K562 (cell line): Measurements from ENCODE around the gene CNPY4. TPM values are rescaled to one million over a fixed set of nuclear protein-coding genes. Genes with fewer than 3 reads are reported as not detected.

ENCODE experiments used
- ETV1 ChIP-seq: fragments of 450-650 bp; conservative IDR thresholded peaks from 2 replicates; pipeline ENCODE4 v1.6.1; 2016; ENCODE audit warnings: missing genetic modification characterization, control low read depth, low read depth, missing compliant biosample characterization
- OTX1 ChIP-seq: fragments of 450-650 bp; formaldehyde crosslinking; IDR thresholded peaks from 2 replicates; pipeline ENCODE4 v1.4.0; 2022; ENCODE audit warnings: mild to moderate bottlenecking
- polyA plus RNA-seq, 8 experiments: library from polyadenylated mRNA; depleted of rRNA in 4 of 8; stranded (reverse) in 5 of 8; unstranded in 3 of 8; fragments of >200 nt; fragmentation: Nextera tagmentation in 2 of 8; fragmentation: Illumina TruSeq in 1 of 8; extraction: Ambion mirVana in 2 of 8; extraction: Trizol in 1 of 8; gene quantifications; 2 replicates each; pipeline versions ENCODE4 v1.2.1 to v1.2.3, GENCODE V29; 2011 to 2014; ENCODE audit warnings: inconsistent platforms in 1 of 8, missing spikeins in 1 of 8
- total RNA-seq, 7 experiments: library from RNA; depleted of rRNA in 6 of 7; stranded (reverse); fragments of >200 nt in 6 of 7; fragmentation: Illumina TruSeq in 2 of 7; extraction: Trizol in 2 of 7; gene quantifications; 2 replicates each; pipeline versions ENCODE4 v1.2.1 to v1.2.3, GENCODE V29; 2011 to 2021; ENCODE audit warnings: low replicate concordance in 1 of 7
- TF ChIP-seq, protein P1 (sequence below), 2 experiments: fragments of 450-650 bp in 1 of 2; sonication (generic) in 1 of 2; formaldehyde crosslinking in 1 of 2; IDR thresholded peaks; 2 replicates each; pipeline versions ENCODE4 v1.7.1 to v1.9.0; 2016 to 2022; ENCODE audit warnings: inconsistent platforms in 1 of 2, mild to moderate bottlenecking in 1 of 2, missing genetic modification reagents in 1 of 2
- TF ChIP-seq, protein P2 (sequence below): fragments of 450-650 bp; IDR thresholded peaks from 2 replicates; pipeline ENCODE4 v1.6.1; 2017; ENCODE audit warnings: antibody characterized with exemption
- TF ChIP-seq, protein P3 (sequence below): fragments of 250-450 bp; sonication (Bioruptor Pico); IDR thresholded peaks from 2 replicates; pipeline ENCODE4 v1.8.0; 2022; ENCODE audit warnings: inconsistent platforms
- TF ChIP-seq, protein P4 (sequence below): fragments of 150-350 bp; IDR thresholded peaks from 2 replicates; pipeline ENCODE4 v1.6.1; 2014; ENCODE audit warnings: low read depth, mild to moderate bottlenecking, low read length, borderline replicate concordance

CNPY4 gene
- total and polyA plus RNA-seq, 9 of the 15 experiments (the other 6 are each of a cell fraction or from before 2014, with no cell fraction given) = 1.9 to 11.2 (median 7.0) TPM

DNA sequence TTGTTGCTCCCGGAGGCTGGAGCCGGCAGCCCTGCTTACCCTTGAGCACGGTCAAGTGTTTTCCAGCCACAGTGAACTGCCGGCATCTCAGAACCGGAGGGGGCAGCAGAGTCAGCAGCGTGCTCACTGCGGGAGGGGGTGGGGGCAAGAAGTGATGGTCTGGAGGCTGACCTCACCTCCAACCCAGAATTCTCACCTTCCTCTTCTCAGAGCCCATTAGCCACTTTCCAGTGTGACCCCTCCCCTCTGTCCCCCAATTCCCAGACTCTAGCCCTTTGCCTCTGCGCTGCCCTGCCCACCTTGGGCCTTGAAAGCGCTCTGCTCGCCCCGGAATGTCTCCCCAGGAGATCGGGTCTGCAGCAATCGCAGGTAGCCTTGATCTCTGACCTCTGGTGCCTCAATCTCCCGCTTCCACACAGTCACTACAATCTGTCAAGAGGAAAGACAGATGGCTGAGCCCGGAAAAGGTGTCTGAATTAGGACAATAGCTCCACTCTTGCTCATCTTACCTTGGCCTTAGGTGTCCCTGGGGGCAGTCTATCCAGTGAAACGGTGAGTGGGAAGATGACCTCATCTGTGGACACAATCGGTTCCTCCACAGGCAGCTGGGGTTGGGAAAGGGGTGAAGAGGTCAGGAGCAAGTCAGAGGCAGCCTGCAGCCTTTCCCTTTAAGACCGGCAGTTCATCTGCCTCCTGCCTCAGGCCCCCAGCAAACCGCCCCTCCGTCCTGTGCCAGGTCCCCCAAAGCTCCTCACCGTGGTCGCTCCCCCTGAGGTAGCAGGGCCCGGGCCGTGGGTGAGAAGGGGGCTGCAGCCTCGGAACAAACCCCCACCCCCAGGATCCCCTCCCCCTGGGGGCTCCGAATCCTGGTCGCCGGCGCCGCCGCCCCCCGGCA lies 38.1 kb downstream of the CNPY4 start (continued):
- TF ChIP-seq, protein P1, sequence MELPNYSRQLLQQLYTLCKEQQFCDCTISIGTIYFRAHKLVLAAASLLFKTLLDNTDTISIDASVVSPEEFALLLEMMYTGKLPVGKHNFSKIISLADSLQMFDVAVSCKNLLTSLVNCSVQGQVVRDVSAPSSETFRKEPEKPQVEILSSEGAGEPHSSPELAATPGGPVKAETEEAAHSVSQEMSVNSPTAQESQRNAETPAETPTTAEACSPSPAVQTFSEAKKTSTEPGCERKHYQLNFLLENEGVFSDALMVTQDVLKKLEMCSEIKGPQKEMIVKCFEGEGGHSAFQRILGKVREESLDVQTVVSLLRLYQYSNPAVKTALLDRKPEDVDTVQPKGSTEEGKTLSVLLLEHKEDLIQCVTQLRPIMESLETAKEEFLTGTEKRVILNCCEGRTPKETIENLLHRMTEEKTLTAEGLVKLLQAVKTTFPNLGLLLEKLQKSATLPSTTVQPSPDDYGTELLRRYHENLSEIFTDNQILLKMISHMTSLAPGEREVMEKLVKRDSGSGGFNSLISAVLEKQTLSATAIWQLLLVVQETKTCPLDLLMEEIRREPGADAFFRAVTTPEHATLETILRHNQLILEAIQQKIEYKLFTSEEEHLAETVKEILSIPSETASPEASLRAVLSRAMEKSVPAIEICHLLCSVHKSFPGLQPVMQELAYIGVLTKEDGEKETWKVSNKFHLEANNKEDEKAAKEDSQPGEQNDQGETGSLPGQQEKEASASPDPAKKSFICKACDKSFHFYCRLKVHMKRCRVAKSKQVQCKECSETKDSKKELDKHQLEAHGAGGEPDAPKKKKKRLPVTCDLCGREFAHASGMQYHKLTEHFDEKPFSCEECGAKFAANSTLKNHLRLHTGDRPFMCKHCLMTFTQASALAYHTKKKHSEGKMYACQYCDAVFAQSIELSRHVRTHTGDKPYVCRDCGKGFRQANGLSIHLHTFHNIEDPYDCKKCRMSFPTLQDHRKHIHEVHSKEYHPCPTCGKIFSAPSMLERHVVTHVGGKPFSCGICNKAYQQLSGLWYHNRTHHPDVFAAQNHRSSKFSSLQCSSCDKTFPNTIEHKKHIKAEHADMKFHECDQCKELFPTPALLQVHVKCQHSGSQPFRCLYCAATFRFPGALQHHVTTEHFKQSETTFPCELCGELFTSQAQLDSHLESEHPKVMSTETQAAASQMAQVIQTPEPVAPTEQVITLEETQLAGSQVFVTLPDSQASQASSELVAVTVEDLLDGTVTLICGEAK (IDR thresholded peaks at IDR 0.05) = no peak
- TF ChIP-seq, protein P1 (CRISPR knock-in tag; IDR thresholded peaks at IDR 0.05) = no peak
- no peak for TF ChIP-seq ETV1
- TF ChIP-seq, protein P2, sequence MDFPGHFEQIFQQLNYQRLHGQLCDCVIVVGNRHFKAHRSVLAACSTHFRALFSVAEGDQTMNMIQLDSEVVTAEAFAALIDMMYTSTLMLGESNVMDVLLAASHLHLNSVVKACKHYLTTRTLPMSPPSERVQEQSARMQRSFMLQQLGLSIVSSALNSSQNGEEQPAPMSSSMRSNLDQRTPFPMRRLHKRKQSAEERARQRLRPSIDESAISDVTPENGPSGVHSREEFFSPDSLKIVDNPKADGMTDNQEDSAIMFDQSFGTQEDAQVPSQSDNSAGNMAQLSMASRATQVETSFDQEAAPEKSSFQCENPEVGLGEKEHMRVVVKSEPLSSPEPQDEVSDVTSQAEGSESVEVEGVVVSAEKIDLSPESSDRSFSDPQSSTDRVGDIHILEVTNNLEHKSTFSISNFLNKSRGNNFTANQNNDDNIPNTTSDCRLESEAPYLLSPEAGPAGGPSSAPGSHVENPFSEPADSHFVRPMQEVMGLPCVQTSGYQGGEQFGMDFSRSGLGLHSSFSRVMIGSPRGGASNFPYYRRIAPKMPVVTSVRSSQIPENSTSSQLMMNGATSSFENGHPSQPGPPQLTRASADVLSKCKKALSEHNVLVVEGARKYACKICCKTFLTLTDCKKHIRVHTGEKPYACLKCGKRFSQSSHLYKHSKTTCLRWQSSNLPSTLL = no peak
- TF ChIP-seq OTX1 (CRISPR knock-in tag) = no peak
- TF ChIP-seq, protein P3, sequence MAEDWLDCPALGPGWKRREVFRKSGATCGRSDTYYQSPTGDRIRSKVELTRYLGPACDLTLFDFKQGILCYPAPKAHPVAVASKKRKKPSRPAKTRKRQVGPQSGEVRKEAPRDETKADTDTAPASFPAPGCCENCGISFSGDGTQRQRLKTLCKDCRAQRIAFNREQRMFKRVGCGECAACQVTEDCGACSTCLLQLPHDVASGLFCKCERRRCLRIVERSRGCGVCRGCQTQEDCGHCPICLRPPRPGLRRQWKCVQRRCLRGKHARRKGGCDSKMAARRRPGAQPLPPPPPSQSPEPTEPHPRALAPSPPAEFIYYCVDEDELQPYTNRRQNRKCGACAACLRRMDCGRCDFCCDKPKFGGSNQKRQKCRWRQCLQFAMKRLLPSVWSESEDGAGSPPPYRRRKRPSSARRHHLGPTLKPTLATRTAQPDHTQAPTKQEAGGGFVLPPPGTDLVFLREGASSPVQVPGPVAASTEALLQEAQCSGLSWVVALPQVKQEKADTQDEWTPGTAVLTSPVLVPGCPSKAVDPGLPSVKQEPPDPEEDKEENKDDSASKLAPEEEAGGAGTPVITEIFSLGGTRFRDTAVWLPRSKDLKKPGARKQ = no peak
- TF ChIP-seq, protein P4, sequence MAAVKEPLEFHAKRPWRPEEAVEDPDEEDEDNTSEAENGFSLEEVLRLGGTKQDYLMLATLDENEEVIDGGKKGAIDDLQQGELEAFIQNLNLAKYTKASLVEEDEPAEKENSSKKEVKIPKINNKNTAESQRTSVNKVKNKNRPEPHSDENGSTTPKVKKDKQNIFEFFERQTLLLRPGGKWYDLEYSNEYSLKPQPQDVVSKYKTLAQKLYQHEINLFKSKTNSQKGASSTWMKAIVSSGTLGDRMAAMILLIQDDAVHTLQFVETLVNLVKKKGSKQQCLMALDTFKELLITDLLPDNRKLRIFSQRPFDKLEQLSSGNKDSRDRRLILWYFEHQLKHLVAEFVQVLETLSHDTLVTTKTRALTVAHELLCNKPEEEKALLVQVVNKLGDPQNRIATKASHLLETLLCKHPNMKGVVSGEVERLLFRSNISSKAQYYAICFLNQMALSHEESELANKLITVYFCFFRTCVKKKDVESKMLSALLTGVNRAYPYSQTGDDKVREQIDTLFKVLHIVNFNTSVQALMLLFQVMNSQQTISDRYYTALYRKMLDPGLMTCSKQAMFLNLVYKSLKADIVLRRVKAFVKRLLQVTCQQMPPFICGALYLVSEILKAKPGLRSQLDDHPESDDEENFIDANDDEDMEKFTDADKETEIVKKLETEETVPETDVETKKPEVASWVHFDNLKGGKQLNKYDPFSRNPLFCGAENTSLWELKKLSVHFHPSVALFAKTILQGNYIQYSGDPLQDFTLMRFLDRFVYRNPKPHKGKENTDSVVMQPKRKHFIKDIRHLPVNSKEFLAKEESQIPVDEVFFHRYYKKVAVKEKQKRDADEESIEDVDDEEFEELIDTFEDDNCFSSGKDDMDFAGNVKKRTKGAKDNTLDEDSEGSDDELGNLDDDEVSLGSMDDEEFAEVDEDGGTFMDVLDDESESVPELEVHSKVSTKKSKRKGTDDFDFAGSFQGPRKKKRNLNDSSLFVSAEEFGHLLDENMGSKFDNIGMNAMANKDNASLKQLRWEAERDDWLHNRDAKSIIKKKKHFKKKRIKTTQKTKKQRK = no peak
